VCaP (cell line): ENCODE results near the gene GSC2.

Experiments
- H3K27ac ChIP-seq: fragments of 450-650 bp; 2 replicates; pipeline ENCODE4 v1.5.1; 2017
- TF ChIP-seq, protein P1 (sequence below): fragments of 450-650 bp; conservative IDR thresholded peaks from 2 replicates; pipeline ENCODE4 v1.5.1; 2017; ENCODE audit warnings: mild to moderate bottlenecking, moderate library complexity

Gene GSC2

DNA sequence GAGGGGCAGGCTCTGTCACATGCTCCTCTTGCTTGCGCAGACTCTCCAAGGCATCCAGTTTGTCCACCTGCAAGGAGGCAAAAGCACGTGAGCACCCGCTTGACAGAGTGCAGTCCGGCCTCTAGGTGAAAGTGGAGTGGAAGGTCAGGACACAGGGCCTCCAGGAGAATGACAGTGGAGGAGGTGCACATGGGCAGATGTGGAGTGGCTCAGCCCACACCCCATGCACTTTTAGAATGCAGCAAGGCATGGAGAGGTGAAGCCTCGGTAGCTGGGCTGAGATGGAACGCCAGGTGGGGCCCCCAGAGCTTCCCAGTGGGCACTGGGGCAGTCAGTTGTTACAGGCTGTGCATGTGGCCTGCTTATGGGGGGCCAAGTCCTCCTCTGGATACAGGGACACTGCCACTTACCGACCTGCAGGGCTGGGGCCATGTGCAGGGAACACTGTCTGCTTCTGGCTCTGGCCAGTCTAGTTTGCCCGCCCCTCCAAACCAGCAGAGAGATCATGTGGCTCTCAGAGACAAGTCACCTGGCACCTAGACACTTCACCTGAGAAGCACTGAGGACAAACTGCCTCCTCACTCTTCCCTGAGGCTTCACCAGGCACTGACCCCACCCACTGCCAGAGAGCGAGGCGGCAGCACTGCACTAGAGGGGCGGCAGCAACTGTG is 30.8 kb upstream of the GSC2 start:
- peak overlapping the region; percentile 95; the same call in 1 of the 2 replicates for H3K27ac ChIP-seq
- TF ChIP-seq, protein P1, sequence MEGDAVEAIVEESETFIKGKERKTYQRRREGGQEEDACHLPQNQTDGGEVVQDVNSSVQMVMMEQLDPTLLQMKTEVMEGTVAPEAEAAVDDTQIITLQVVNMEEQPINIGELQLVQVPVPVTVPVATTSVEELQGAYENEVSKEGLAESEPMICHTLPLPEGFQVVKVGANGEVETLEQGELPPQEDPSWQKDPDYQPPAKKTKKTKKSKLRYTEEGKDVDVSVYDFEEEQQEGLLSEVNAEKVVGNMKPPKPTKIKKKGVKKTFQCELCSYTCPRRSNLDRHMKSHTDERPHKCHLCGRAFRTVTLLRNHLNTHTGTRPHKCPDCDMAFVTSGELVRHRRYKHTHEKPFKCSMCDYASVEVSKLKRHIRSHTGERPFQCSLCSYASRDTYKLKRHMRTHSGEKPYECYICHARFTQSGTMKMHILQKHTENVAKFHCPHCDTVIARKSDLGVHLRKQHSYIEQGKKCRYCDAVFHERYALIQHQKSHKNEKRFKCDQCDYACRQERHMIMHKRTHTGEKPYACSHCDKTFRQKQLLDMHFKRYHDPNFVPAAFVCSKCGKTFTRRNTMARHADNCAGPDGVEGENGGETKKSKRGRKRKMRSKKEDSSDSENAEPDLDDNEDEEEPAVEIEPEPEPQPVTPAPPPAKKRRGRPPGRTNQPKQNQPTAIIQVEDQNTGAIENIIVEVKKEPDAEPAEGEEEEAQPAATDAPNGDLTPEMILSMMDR: no peak

DNA sequence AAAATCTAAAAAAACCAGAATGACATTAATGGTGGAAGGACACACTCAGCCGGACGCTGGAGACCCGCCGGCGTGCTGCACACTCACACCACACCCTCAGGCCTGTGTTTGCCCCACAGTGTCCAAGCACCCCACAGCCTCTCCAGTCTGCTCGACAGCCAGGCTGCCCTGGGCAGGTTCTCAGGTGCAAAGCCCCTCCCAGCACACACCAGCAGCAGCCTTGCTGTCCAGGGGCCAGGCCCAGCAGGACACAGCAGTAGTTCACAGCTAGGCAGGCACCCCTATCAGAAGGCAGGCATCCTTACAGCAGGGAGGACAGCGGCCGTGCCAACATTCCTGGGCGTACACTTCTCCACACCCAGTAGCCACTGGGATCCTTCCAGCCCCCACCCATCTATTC is 30.1 kb upstream of the GSC2 start:
- H3K27ac ChIP-seq: peak overlapping the region; percentile 95
- TF ChIP-seq, protein P1: no peak

DNA sequence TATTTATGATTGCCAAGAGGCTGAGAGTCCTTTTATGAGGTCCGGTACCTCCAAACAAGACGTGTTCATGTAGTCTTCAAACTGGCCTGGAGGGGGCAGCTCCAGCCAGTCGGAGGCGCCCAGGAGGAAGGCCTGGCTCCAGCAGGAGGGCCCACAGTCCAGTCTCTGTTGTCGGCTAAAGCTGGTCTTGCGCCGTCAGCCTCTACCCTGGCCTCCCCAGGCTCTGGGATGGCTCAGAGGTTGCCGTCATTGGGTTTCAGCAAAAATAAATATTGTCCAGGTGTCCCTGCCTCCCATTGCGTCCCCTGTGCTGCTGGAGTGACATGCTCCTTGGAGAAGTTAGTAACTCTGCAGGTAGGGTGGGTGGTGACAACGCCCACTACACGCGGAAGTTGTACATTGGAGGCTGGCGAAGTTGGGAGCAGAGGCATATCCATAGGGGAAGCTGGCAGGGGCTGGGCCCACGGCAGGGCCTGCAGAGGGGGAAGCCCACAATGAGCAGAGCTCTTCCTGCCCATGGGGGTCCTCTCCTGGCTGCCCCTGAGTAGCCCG is 29.5 kb upstream of the GSC2 start:
- peak overlapping the region; percentile 95 for H3K27ac ChIP-seq
- TF ChIP-seq, protein P1: peak; percentile 88

DNA sequence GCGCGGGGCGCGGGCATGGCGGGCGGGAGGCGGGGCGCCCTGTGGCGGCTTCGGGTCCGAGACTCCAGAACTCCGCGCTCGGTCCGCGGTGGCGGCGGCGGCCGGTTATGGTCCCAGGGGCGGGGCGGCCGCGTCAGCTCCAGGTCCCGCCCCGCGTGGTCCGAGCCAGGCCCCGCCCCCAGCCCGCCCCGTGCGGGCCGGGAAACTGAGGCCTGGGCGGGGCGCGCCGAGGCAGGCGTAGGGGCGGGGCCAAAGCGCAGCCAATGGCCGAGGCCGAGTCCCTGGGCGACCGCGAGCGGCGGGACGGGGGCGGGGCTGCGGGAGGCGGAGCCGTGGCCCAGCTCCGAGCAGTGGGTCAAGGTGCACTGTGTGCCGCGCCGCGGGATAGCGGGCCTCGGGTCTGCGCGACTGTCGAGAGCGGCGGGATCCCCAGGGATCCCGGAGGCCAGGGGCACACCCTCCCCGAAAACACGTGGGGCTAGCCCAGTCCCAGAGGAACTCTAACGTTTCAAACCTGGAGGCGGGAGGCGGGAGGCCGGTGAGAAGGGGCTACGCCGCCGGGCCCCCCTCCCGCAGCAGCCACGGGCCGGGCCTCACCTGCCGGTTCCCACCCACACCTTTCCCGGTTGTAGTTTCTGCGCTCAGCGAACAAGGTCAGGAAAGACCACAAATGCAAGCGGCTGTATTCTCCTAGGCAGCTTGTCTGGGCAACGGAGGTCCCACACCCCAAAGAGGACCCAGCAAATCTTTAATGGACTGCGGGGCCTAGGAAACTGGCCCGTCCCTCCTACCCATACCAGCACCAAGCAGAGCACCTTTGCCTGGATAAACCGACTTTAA is 28.8 kb upstream of the GSC2 start, which contains the start of gene SLC25A1:
Gene SLC25A1, minus strand, starts transcription at position 80 of the 840 bp plus-strand sequence. Its CDS starts 63 bp downstream, at position 17.
- H3K27ac ChIP-seq: peak within 1 kb of the TSS; percentile 95
- TF ChIP-seq, protein P1: no peak

DNA sequence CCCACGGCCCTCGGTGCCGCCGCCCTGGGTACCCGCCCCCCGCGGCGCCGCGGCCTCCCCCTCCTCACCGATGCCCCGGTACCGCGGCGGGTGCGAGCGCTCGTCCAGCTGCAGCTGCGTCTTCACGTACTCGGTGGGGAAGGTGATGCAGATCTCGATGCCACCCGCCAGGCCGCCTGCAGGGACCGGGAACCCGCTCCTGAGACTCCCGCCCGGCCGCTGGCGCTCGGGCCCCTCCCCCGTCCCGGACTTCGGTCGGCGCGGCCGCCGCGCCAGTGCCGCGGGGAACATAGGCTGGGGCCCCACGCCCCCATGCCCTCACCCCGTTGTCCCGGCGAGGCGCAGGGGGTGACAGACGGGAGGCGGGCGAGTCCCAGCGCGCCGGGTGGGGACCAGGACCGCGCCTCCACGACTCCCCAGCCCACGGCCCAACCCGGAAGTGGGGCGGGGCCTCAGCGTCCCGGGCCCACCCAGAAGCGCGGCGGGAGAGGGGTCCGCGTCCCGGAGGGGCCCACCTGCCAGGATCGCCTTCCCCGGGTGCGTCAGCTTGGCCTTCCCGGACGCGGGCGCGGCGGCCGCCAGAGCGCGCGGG is 28.1 kb upstream of the GSC2 start:
- TF ChIP-seq, protein P1: no peak
- peak overlapping the region; percentile 95 for H3K27ac ChIP-seq

DNA sequence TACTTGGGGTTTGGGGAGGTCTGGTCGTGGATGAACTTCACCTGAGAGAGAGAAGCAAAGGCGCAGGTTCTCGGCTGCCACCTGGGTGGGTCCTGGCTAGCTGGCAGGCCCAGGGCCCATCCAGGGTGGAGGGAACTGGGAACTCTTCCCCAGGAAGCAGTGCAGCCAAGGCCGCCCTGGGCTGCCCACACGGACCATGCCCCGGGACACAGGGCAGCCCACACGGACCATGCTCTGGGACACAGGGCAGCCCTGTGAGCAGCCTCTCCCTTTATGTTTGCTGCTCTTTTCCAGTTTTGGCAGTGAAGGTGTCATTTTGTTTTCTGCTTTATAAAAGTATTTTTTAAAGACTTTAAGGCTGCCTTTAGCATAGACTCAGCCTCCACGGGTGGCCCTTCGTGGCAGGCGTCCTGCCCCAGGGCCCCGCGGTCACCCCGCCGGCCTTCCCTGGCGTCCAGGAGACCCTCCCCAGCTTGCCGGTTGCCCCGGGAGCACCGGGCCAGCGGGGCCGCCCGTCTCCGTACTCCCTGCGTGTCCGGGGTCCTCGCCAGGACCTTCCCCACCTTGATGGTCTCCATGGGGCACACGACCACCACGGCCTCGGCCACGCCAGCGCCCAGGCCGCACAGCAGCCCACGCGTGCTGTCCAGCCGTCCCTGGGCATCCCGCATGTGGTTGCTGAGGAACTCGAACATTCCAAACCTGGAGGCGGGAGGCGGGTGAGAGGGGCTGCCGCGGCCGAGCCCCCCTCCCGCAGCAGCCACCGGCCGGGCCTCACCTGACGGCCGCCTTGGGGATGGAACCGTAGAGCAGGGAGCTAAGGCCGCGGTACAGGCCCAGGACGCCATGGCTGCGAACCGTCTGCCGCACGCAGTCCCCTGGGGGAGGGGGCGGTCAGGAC is 27.3 kb upstream of the GSC2 start:
- H3K27ac ChIP-seq: peak overlapping the region; percentile 95
- TF ChIP-seq, protein P1: no peak
